GM23338 (cell line): ENCODE data around the gene GPATCH1. TPM values are rescaled to one million over a fixed set of nuclear protein-coding genes. Genes with fewer than 3 reads are reported as not detected.

Source experiments
- ATAC-seq: fragments of 200-7000 bp; cut with Tn5 transposase; 3 replicates; pipeline ENCODE4 v1.9.1; 2020
- DNase-seq: peaks from one replicate; pipeline ENCODE4 v3.0.0-alpha.2; 2015; ENCODE audit warnings: low spot score
- H2AFZ ChIP-seq: fragments of 200-600 bp; sonication (generic); 2 replicates; pipeline ENCODE4 v1.8.0; 2016; ENCODE audit warnings: antibody characterized with exemption, mild to moderate bottlenecking, moderate library complexity
- H3F3A ChIP-seq: fragments of 200-600 bp; sonication (generic); replicated peaks from 2 replicates; pipeline ENCODE4 v1.8.0; 2017; ENCODE audit warnings: antibody characterized with exemption, mixed run types, low read depth
- H3K27ac ChIP-seq: fragments of 200-600 bp; sonication (generic); 2 replicates; pipeline ENCODE4 v1.6.1; 2016; ENCODE audit warnings: low read depth
- H3K27me3 ChIP-seq: fragments of 200-600 bp; sonication (generic); 2 replicates; pipeline ENCODE4 v1.8.0; 2016; ENCODE audit warnings: mild to moderate bottlenecking, mixed run types, moderate library complexity; ENCODE audit not compliant: insufficient read depth
- H3K36me3 ChIP-seq: fragments of 200-600 bp; sonication (generic); 2 replicates; pipeline ENCODE4 v1.8.0; 2016; ENCODE audit warnings: mild to moderate bottlenecking; ENCODE audit not compliant: insufficient read depth
- H3K4me1 ChIP-seq: fragments of 200-600 bp; sonication (generic); 2 replicates; pipeline ENCODE4 v1.8.0; 2016; ENCODE audit warnings: mild to moderate bottlenecking, moderate library complexity; ENCODE audit not compliant: insufficient read depth
- H3K4me2 ChIP-seq: fragments of 200-600 bp; sonication (generic); 2 replicates; pipeline ENCODE4 v1.7.1; 2017; ENCODE audit warnings: mixed run types
- H3K4me3 ChIP-seq: fragments of 200-600 bp; sonication (generic); 2 replicates; pipeline ENCODE4 v1.6.1; 2016; ENCODE audit warnings: mixed run types
- H3K79me2 ChIP-seq: fragments of 200-600 bp; sonication (generic); replicated peaks from 2 replicates; pipeline ENCODE4 v1.8.0; 2017; ENCODE audit warnings: mild to moderate bottlenecking; ENCODE audit not compliant: insufficient read depth
- H3K9me2 ChIP-seq: fragments of 200-600 bp; sonication (generic); 2 replicates; pipeline ENCODE4 v1.8.0; 2017; ENCODE audit not compliant: insufficient read depth
- H4K20me1 ChIP-seq: fragments of 200-600 bp; sonication (generic); replicated peaks from 2 replicates; pipeline ENCODE4 v1.8.0; 2017; ENCODE audit warnings: mild to moderate bottlenecking; ENCODE audit not compliant: insufficient read depth
- H3K27ac Mint-ChIP-seq: 2 replicates; pipeline ENCODE4 v1.8.0; 2020; ENCODE audit warnings: inconsistent platforms, mild to moderate bottlenecking, moderate library complexity, mixed read lengths
- H3K27me3 Mint-ChIP-seq: 3 replicates; pipeline ENCODE4 v1.8.0; 2022; ENCODE audit warnings: low read depth, mild to moderate bottlenecking, moderate library complexity, mixed read lengths, inconsistent platforms; ENCODE audit not compliant: insufficient read depth, poor library complexity
- H3K36me3 Mint-ChIP-seq: 3 replicates; pipeline ENCODE4 v1.8.0; 2021; ENCODE audit warnings: low read depth, mild to moderate bottlenecking, inconsistent platforms, moderate library complexity, mixed read lengths
- H3K4me1 Mint-ChIP-seq: 3 replicates; pipeline ENCODE4 v1.8.0; 2020; ENCODE audit warnings: mild to moderate bottlenecking, inconsistent platforms, mixed read lengths
- H3K4me3 Mint-ChIP-seq: 3 replicates; pipeline ENCODE4 v1.8.0; 2021; ENCODE audit warnings: moderate library complexity, mild to moderate bottlenecking, inconsistent platforms, mixed read lengths
- H3K9me3 Mint-ChIP-seq: 3 replicates; pipeline ENCODE4 v1.8.0; 2020; ENCODE audit warnings: moderate library complexity, mild to moderate bottlenecking, inconsistent platforms, mixed read lengths
- EZH2 ChIP-seq: fragments of 200-600 bp; sonication (generic); IDR thresholded peaks from one replicate; pipeline ENCODE4 v1.8.0; 2017; ENCODE audit warnings: antibody characterized with exemption, mild to moderate bottlenecking, low read depth; ENCODE audit not compliant: unreplicated experiment
- NANOG ChIP-seq: IDR thresholded peaks from 2 replicates; pipeline ENCODE4 v1.6.1; 2016; ENCODE audit warnings: antibody characterized with exemption, borderline replicate concordance
- POLR2AphosphoS5 ChIP-seq: IDR thresholded peaks from 2 replicates; pipeline ENCODE4 v1.6.1; 2016; ENCODE audit warnings: antibody characterized with exemption, low read depth
- STAT1 ChIP-seq: IDR thresholded peaks from one replicate; pipeline ENCODE4 v1.6.1; 2016; ENCODE audit warnings: antibody characterized with exemption; ENCODE audit not compliant: unreplicated experiment
- ZNF114 ChIP-seq: fragments of 250-450 bp; sonication (Bioruptor Pico); IDR thresholded peaks from 2 replicates; pipeline ENCODE4 v1.5.0; 2020; ENCODE audit warnings: mild to moderate bottlenecking, moderate library complexity
- polyA plus RNA-seq: library from polyadenylated mRNA; unstranded; fragments of >200 nt; fragmentation: Nextera tagmentation; extraction: Ambion mirVana; gene quantifications from 2 replicates; pipeline ENCODE4 v1.2.1, GENCODE V29; 2016
- total RNA-seq: library from RNA; depleted of rRNA; stranded (reverse); fragments of >200 nt; shearing (Covaris generic); gene quantifications from 2 replicates; pipeline ENCODE4 v1.2.3, GENCODE V29; 2014
- TF ChIP-seq, protein P1 (sequence below): IDR thresholded peaks from one replicate; pipeline ENCODE4 v1.6.1; 2018; ENCODE audit warnings: antibody characterized with exemption; ENCODE audit not compliant: unreplicated experiment
- TF ChIP-seq, protein P2 (sequence below), 2 experiments: fragments of 200-600 bp in 1 of 2; sonication (generic) in 1 of 2; conservative IDR thresholded peaks; 2 replicates each; pipeline versions ENCODE4 v1.5.1 to v1.6.1; 2016 to 2017; ENCODE audit warnings: antibody characterized with exemption in 2 of 2, low read depth in 2 of 2, mild to moderate bottlenecking in 2 of 2, moderate library complexity in 1 of 2

The GPATCH1 gene
- total and polyA plus RNA-seq, 2 experiments from 2014 or later, result 12.0 to 13.6 TPM

DNA sequence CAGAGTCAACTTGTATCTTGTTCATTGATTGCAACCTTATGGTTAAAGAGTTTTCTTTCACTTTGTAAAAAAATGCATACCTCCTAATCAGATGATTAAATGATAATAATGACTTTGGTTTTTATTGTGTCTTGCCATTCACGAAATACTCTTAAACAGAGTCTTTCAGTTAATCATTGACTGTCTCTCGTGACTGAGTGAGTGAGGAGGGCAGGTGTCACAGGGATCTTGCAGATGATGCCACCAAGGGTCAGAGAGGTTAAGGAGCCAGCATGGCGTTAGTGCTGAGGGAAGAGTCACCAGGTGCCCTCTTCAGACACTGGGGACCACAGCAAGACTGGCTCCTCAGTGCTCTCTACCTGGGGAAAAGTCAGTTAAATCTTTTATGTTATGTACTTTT is 8.0 kb downstream of the GPATCH1 start (continued):
- TF ChIP-seq EZH2, result no peak
- no peak for TF ChIP-seq POLR2AphosphoS5
- TF ChIP-seq ZNF114 (CRISPR knock-in tag), result no peak

DNA sequence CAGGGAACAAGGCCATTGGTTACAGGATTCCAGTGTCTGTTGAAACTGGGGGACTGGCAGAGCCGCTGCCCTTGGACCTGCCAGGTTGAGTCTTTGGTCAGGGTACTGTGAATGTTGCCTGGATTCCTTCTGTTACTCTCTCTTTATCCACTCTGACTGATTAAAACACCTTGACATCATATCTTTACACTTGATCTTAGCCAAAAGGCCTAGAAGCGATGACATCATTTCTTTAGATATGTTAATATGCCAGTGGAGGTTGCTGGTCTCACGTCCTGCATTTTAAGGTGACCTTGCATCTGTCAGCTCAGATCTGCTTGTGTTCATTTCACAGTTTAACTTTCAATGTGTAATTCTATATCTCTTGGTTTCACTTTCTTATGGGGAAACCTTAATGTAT is 9.2 kb downstream of the GPATCH1 start:
- no peaks in the 10 kb centered on the region for H3K4me1 ChIP-seq
- Mint-ChIP-seq H3K27ac (no peak overlapping the region), H3K9me3 (no peaks in the 10 kb centered on the region), H3K36me3 (peaks cover 49% of the 10 kb centered on the region), H3K4me1 (no peaks in the 10 kb centered on the region; the same call in 2 of the 3 replicates), H3K4me3 (no peak overlapping the region), H3K27me3 (peaks cover 2% of the 10 kb centered on the region)
- ATAC-seq, result no peak
- peak; percentile 32 for DNase-seq
- no peak overlapping the region for H3K4me2 ChIP-seq
- H3K27ac ChIP-seq, result no peak overlapping the region
- H3K9me2 ChIP-seq, result no peaks in the 10 kb centered on the region
- H3F3A ChIP-seq, result no peaks in the 10 kb centered on the region
- H3K36me3 ChIP-seq, result peaks cover 6% of the 10 kb centered on the region; the same call in 1 of the 2 replicates
- TF ChIP-seq NANOG (no peak), EZH2 (no peak), STAT1 (no peak)
- TF ChIP-seq, protein P1, sequence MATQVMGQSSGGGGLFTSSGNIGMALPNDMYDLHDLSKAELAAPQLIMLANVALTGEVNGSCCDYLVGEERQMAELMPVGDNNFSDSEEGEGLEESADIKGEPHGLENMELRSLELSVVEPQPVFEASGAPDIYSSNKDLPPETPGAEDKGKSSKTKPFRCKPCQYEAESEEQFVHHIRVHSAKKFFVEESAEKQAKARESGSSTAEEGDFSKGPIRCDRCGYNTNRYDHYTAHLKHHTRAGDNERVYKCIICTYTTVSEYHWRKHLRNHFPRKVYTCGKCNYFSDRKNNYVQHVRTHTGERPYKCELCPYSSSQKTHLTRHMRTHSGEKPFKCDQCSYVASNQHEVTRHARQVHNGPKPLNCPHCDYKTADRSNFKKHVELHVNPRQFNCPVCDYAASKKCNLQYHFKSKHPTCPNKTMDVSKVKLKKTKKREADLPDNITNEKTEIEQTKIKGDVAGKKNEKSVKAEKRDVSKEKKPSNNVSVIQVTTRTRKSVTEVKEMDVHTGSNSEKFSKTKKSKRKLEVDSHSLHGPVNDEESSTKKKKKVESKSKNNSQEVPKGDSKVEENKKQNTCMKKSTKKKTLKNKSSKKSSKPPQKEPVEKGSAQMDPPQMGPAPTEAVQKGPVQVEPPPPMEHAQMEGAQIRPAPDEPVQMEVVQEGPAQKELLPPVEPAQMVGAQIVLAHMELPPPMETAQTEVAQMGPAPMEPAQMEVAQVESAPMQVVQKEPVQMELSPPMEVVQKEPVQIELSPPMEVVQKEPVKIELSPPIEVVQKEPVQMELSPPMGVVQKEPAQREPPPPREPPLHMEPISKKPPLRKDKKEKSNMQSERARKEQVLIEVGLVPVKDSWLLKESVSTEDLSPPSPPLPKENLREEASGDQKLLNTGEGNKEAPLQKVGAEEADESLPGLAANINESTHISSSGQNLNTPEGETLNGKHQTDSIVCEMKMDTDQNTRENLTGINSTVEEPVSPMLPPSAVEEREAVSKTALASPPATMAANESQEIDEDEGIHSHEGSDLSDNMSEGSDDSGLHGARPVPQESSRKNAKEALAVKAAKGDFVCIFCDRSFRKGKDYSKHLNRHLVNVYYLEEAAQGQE, result no peak
- TF ChIP-seq, protein P2, sequence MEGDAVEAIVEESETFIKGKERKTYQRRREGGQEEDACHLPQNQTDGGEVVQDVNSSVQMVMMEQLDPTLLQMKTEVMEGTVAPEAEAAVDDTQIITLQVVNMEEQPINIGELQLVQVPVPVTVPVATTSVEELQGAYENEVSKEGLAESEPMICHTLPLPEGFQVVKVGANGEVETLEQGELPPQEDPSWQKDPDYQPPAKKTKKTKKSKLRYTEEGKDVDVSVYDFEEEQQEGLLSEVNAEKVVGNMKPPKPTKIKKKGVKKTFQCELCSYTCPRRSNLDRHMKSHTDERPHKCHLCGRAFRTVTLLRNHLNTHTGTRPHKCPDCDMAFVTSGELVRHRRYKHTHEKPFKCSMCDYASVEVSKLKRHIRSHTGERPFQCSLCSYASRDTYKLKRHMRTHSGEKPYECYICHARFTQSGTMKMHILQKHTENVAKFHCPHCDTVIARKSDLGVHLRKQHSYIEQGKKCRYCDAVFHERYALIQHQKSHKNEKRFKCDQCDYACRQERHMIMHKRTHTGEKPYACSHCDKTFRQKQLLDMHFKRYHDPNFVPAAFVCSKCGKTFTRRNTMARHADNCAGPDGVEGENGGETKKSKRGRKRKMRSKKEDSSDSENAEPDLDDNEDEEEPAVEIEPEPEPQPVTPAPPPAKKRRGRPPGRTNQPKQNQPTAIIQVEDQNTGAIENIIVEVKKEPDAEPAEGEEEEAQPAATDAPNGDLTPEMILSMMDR (conservative IDR thresholded peaks at IDR 0.05; ENCODE audit: low read depth in 2 of 2), result no peak
- no peak overlapping the region for H3K4me3 ChIP-seq
- H2AFZ ChIP-seq, result no peak overlapping the region
- no peaks in the 10 kb centered on the region for H3K27me3 ChIP-seq
- H4K20me1 ChIP-seq, result no peaks in the 10 kb centered on the region; the same call in 1 of the 2 replicates
- H3K79me2 ChIP-seq, result no peaks in the 10 kb centered on the region
